OCI-LY7 (cell line): ENCODE data around the gene SLIT3. TPM values are rescaled to one million over a fixed set of nuclear protein-coding genes. Genes with fewer than 3 reads are reported as not detected.

ENCODE experiments used
- BruUV-seq: library from RNA; stranded (reverse); fragments of 400-500 nt; replicated peaks from 2 replicates; lab custom pipeline; 2021; lab: Mats Ljungman, UMichigan
- CTCF ChIA-PET: fragments of 300-600 bp; sonication (Branson Sonifier 250); formaldehyde crosslinking; loops from one replicate; lab custom pipeline; 2022; ENCODE audit warnings: antibody characterized with exemption; ENCODE audit not compliant: unreplicated experiment; lab: Charles Lee
- POLR2A ChIA-PET: fragments of 300-600 bp; sonication (Branson Sonifier 250); formaldehyde crosslinking; loops from one replicate; lab custom pipeline; 2022; ENCODE audit warnings: antibody characterized with exemption; lab: Charles Lee
- DNase-seq: peaks from one replicate; pipeline ENCODE4 v3.0.0-alpha.2; 2015; ENCODE audit warnings: low spot score
- H2AFZ ChIP-seq: fragments of 200-600 bp; sonication (generic), shearing (Covaris generic); 2 replicates; pipeline ENCODE4 v1.6.1; 2014; ENCODE audit warnings: mild to moderate bottlenecking, antibody characterized with exemption, low read length, moderate library complexity
- H3K27ac ChIP-seq: fragments of 200-600 bp; sonication (generic); 2 replicates; pipeline ENCODE4 v1.5.1; 2014; ENCODE audit warnings: mixed run types, low read depth, mild to moderate bottlenecking, moderate library complexity, low read length, inconsistent platforms; ENCODE audit not compliant: poor library complexity, severe bottlenecking
- H3K36me3 ChIP-seq: fragments of 200-600 bp; sonication (generic); 2 replicates; pipeline ENCODE4 v1.6.1; 2014; ENCODE audit warnings: mild to moderate bottlenecking, antibody characterized with exemption, low read length, moderate library complexity, mixed read lengths; ENCODE audit not compliant: insufficient read depth
- H3K4me1 ChIP-seq: fragments of 200-600 bp; sonication (generic); 2 replicates; pipeline ENCODE4 v1.5.1; 2014; ENCODE audit warnings: mild to moderate bottlenecking, low read length; ENCODE audit not compliant: insufficient read depth, poor library complexity, severe bottlenecking
- H3K4me2 ChIP-seq: fragments of 200-600 bp; sonication (generic); 2 replicates; pipeline ENCODE4 v1.6.1; 2014; ENCODE audit warnings: mild to moderate bottlenecking, low read length
- H3K4me3 ChIP-seq: fragments of 200-600 bp; sonication (generic); 2 replicates; pipeline ENCODE4 v1.5.1; 2014; ENCODE audit warnings: mild to moderate bottlenecking, low read depth, low read length; ENCODE audit not compliant: poor library complexity, severe bottlenecking
- H3K79me2 ChIP-seq: fragments of 200-600 bp; sonication (generic); 2 replicates; pipeline ENCODE4 v1.6.1; 2016; ENCODE audit warnings: low read depth, mild to moderate bottlenecking, low read length, moderate library complexity, mixed read lengths; ENCODE audit not compliant: insufficient read depth
- H3K9me2 ChIP-seq: fragments of 200-600 bp; sonication (generic); 2 replicates; pipeline ENCODE4 v1.6.1; 2016; ENCODE audit warnings: mild to moderate bottlenecking, low read length, mixed read lengths; ENCODE audit not compliant: insufficient read depth
- H3K9me3 ChIP-seq: fragments of 200-600 bp; sonication (generic); 2 replicates; pipeline ENCODE4 v1.6.1; 2014; ENCODE audit warnings: mild to moderate bottlenecking, mixed run types, low read length, mixed read lengths
- H4K20me1 ChIP-seq: fragments of 200-600 bp; sonication (generic); 2 replicates; pipeline ENCODE4 v1.6.1; 2014; ENCODE audit warnings: mild to moderate bottlenecking, antibody characterized with exemption, low read length, moderate library complexity, mixed read lengths; ENCODE audit not compliant: insufficient read depth
- CTCF ChIP-seq: fragments of 200-600 bp; sonication (generic); conservative IDR thresholded peaks from 2 replicates; pipeline ENCODE4 v1.5.1; 2014; ENCODE audit warnings: mild to moderate bottlenecking, antibody characterized with exemption, low read length, moderate library complexity, mixed read lengths
- EZH2phosphoT487 ChIP-seq: fragments of 200-600 bp; sonication (generic); IDR thresholded peaks from 2 replicates; pipeline ENCODE4 v1.6.1; 2018; ENCODE audit warnings: low read depth, borderline replicate concordance, mild to moderate bottlenecking, mixed run types, antibody characterized with exemption, low read length, moderate library complexity, mixed read lengths
- intact Hi-C: fragments of 100-400 bp; cut with micrococcal nuclease; formaldehyde crosslinking; loops from one replicate; pipeline ENCODE4 v1.10.0; 2022; ENCODE audit not compliant: unreplicated experiment
- total RNA-seq, 2 experiments: library from RNA; depleted of rRNA in 1 of 2; stranded (reverse); fragments of >200 nt in 1 of 2; shearing (Covaris generic) in 1 of 2; gene quantifications; 2 replicates each; pipeline ENCODE4 v1.2.3, GENCODE V29; 2014 to 2022

SLIT3 gene
- total RNA-seq, 2 experiments from 2014 or later, result not detected

DNA sequence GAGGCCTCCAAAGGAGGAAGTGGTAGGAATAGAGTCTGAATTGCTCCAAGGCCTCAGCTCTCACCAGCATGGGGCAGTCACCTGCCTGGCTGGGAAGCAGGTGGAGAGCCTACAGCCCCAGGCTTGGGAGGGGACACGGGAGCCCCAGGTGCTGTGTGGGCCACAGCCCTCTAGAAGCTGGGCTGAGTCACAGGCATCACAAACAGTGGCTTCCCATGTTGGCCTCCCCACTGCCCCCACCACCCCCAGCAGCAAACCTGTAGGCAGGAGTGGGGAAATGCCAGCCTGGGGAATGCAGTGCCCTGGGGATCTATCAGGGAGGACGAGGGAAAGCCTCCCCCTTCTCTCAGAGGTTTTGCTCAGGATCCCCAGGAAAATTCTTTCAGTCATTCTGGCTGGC lies 309.6 kb downstream of the SLIT3 start:
- Histone ChIP-seq H3K9me3 (no peaks in the 10 kb centered on the region), H3K36me3 (no peaks in the 10 kb centered on the region), H3K27ac (no peak overlapping the region), H3K79me2 (no peaks in the 10 kb centered on the region), H3K9me2 (no peaks in the 10 kb centered on the region), H3K4me3 (no peak overlapping the region), H2AFZ (no peak overlapping the region), H3K4me1 (peaks cover 7% of the 10 kb centered on the region), H4K20me1 (no peaks in the 10 kb centered on the region), H3K4me2 (no peak overlapping the region)
- POLR2A ChIA-PET, result no interaction called here
- BruUV-seq, result no TSS peak
- TF ChIP-seq CTCF, result no peak
- TF ChIP-seq EZH2phosphoT487, result no peak
- CTCF ChIA-PET, result no interaction called here
- DNase-seq, result no peak
- intact Hi-C loops, result no loop called here

GRCh38 chr5:168990679-168991078 lies 310.3 kb downstream of the SLIT3 start:
- POLR2A ChIA-PET, result interaction anchor here (0.6 kb wide), 1 partner anchor 70 kb away, joined by 3 read pairs; no protein-coding TSS in a partner anchor
- intact Hi-C loops, result no loop called here
- no peaks in the 10 kb centered on the region for H3K9me3 ChIP-seq

More at GRCh38 chr5:168990679-168991078, 310.3 kb downstream of the SLIT3 start:
- H4K20me1 ChIP-seq, result no peaks in the 10 kb centered on the region
- H3K27ac ChIP-seq, result no peak overlapping the region
- no TSS peak for BruUV-seq
- no peak overlapping the region for H3K4me2 ChIP-seq
- peaks cover 7% of the 10 kb centered on the region for H3K4me1 ChIP-seq
- H3K79me2 ChIP-seq, result no peaks in the 10 kb centered on the region
- CTCF ChIA-PET, result no interaction called here
- no peak overlapping the region for H2AFZ ChIP-seq
- no peaks in the 10 kb centered on the region for H3K9me2 ChIP-seq
- no peak overlapping the region for H3K4me3 ChIP-seq
- H3K36me3 ChIP-seq, result no peaks in the 10 kb centered on the region
- no peak for DNase-seq
- no peak for TF ChIP-seq EZH2phosphoT487
- no peak for TF ChIP-seq CTCF
